Endothelial cell of umbilical vein (primary cell): ENCODE data around the gene KCNH4.

Experiments used
- EZH2 ChIP-seq: IDR thresholded peaks from 2 replicates; pipeline ENCODE4 v1.6.1; 2012; ENCODE audit warnings: borderline replicate concordance, low read depth, mild to moderate bottlenecking, moderate library complexity, low read length, inconsistent platforms; ENCODE audit not compliant: severe bottlenecking
- FOS ChIP-seq: IDR thresholded peaks from 2 replicates; pipeline ENCODE4 v1.6.1; 2011; ENCODE audit warnings: mild to moderate bottlenecking, low read length, moderate library complexity, borderline replicate concordance; ENCODE audit not compliant: insufficient read depth
- GATA2 ChIP-seq: IDR thresholded peaks from 2 replicates; pipeline ENCODE4 v1.7.0; 2011; ENCODE audit warnings: low read depth, mild to moderate bottlenecking, moderate library complexity, mixed read lengths, low read length; ENCODE audit not compliant: insufficient read length, insufficient read depth
- JUN ChIP-seq: IDR thresholded peaks from 2 replicates; pipeline ENCODE4 v1.6.1; 2011; ENCODE audit warnings: borderline replicate concordance, low read depth; ENCODE audit not compliant: insufficient read length, insufficient read depth
- MYC ChIP-seq: IDR thresholded peaks from one replicate; pipeline ENCODE4 v1.6.1; 2011; ENCODE audit warnings: mild to moderate bottlenecking, low read depth, low read length
- POLR2A ChIP-seq: IDR thresholded peaks from 2 replicates; pipeline ENCODE4 v1.6.1; 2012; ENCODE audit warnings: low read depth, mild to moderate bottlenecking, control low read depth, low read length
- POLR2AphosphoS5 ChIP-seq: IDR thresholded peaks from 2 replicates; pipeline ENCODE4 v1.6.1; 2012; ENCODE audit warnings: low read depth, mild to moderate bottlenecking, control low read depth, low read length, moderate library complexity; ENCODE audit not compliant: insufficient read depth
- TF ChIP-seq, protein P1 (sequence below), 2 donors: IDR thresholded peaks; 1 replicate in 1 of 2; 2 replicates in 1 of 2; pipeline ENCODE4 v1.5.1; 2011; ENCODE audit warnings: low read length in 2 of 2, mild to moderate bottlenecking in 2 of 2, moderate library complexity in 2 of 2, control low read depth in 1 of 2, inconsistent platforms in 1 of 2, low read depth in 1 of 2; ENCODE audit not compliant: insufficient read depth in 1 of 2; ENCODE audit errors: extremely low read depth in 1 of 2
- TF ChIP-seq, protein P2 (sequence below): IDR thresholded peaks from 2 replicates; pipeline ENCODE4 v1.6.1; 2011; ENCODE audit not compliant: insufficient read depth, insufficient read length

DNA sequence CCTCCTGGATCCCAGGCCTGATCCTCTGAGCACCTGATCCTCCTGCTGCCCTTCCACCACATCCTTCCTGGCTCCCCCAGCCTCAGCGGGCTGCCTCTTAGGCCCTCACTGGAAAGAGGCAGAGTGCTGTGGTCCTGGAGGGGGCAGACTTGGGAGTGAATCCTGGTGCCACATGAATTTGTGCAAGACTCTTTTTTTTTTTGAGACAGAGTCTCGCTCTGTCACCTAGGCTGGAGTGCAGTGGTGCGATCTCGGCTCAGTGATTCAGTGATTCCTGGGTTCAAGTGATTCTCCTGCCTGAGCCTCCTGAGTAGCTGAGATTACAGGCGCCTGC, 10.3 kb upstream of the KCNH4 start:
- TF ChIP-seq EZH2 (no peak), POLR2A (no peak), POLR2AphosphoS5 (no peak), MYC (no peak), JUN (no peak), GATA2 (no peak), FOS (no peak)
- TF ChIP-seq, protein P1, sequence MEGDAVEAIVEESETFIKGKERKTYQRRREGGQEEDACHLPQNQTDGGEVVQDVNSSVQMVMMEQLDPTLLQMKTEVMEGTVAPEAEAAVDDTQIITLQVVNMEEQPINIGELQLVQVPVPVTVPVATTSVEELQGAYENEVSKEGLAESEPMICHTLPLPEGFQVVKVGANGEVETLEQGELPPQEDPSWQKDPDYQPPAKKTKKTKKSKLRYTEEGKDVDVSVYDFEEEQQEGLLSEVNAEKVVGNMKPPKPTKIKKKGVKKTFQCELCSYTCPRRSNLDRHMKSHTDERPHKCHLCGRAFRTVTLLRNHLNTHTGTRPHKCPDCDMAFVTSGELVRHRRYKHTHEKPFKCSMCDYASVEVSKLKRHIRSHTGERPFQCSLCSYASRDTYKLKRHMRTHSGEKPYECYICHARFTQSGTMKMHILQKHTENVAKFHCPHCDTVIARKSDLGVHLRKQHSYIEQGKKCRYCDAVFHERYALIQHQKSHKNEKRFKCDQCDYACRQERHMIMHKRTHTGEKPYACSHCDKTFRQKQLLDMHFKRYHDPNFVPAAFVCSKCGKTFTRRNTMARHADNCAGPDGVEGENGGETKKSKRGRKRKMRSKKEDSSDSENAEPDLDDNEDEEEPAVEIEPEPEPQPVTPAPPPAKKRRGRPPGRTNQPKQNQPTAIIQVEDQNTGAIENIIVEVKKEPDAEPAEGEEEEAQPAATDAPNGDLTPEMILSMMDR (IDR thresholded peaks at IDR 0.05; ENCODE audit: extremely low read depth in 1 of 2, insufficient read depth in 1 of 2, low read depth in 1 of 2, low read length in 2 of 2): no peak
- TF ChIP-seq, protein P2, sequence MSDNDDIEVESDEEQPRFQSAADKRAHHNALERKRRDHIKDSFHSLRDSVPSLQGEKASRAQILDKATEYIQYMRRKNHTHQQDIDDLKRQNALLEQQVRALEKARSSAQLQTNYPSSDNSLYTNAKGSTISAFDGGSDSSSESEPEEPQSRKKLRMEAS: no peak
